Endothelial cell of umbilical vein (primary cell): ENCODE data around the gene PLD1. TPM values are rescaled to one million over a fixed set of nuclear protein-coding genes. Genes with fewer than 3 reads are reported as not detected.

Experiments used
- BruUV-seq: library from RNA; stranded (reverse); fragments of 400-500 nt; replicated peaks from 2 replicates; lab custom pipeline; 2021; lab: Mats Ljungman, UMichigan
- CTCF ChIA-PET: fragments of 300-600, 350-600 bp; sonication (Branson Sonifier 250); formaldehyde crosslinking; loops from one replicate; lab custom pipeline; 2021; ENCODE audit warnings: antibody characterized with exemption, inconsistent platforms; lab: Charles Lee
- POLR2A ChIA-PET: fragments of 300-600, 350-600 bp; sonication (Branson Sonifier 250); formaldehyde crosslinking; loops from one replicate; lab custom pipeline; 2021; ENCODE audit warnings: antibody characterized with exemption, inconsistent platforms; lab: Charles Lee
- DNase-seq: peaks from one replicate; pipeline ENCODE4 v3.0.0-alpha.2; 2011; ENCODE audit warnings: low read depth, low spot score
- FAIRE-seq: peaks from 2 replicates; lab custom pipeline; 2011; peaks lifted over from hg19 to GRCh38; lab: Jason Lieb, UNC
- H2AFZ ChIP-seq: 2 replicates; pipeline ENCODE4 v1.6.0; 2012; ENCODE audit warnings: low read depth, low read length, control low read depth, inconsistent platforms
- H3K27ac ChIP-seq: 2 replicates; pipeline ENCODE4 v1.5.1; 2011; ENCODE audit warnings: low read depth, mild to moderate bottlenecking, control low read depth, low read length, moderate library complexity; ENCODE audit not compliant: insufficient read depth
- H3K27me3 ChIP-seq, 2 experiments: 2 replicates each; pipeline versions ENCODE4 v1.6.0 to v1.6.1; 2011; ENCODE audit warnings: low read length in 2 of 2, mixed read lengths in 1 of 2; ENCODE audit not compliant: control insufficient read depth in 2 of 2, insufficient read depth in 2 of 2
- H3K36me3 ChIP-seq, 2 experiments: 2 replicates in 1 of 2; 3 replicates in 1 of 2; pipeline ENCODE4 v1.5.1; 2011; ENCODE audit warnings: low read length in 2 of 2, mild to moderate bottlenecking in 1 of 2, moderate library complexity in 1 of 2; ENCODE audit not compliant: control insufficient read depth in 2 of 2, insufficient read depth in 2 of 2; ENCODE audit errors: extremely low read depth in 1 of 2
- H3K4me1 ChIP-seq: 3 replicates; pipeline ENCODE4 v1.5.1; 2011; ENCODE audit warnings: mild to moderate bottlenecking, low read length; ENCODE audit not compliant: control insufficient read depth, insufficient read depth; ENCODE audit errors: extremely low read depth
- H3K4me2 ChIP-seq: 2 replicates; pipeline ENCODE4 v1.6.1; 2011; ENCODE audit warnings: low read length, control low read depth, mixed read lengths; ENCODE audit not compliant: insufficient read depth
- H3K4me3 ChIP-seq, 3 experiments: fragments of 200-600 bp in 1 of 3; sonication (generic), shearing (Covaris generic) in 1 of 3; replicated peaks in 1 of 3; 2 replicates each; pipeline ENCODE4 v1.5.1; 2011 to 2016; ENCODE audit warnings: control low read depth in 3 of 3, low read length in 3 of 3, mild to moderate bottlenecking in 2 of 3, inconsistent platforms in 1 of 3, low read depth in 1 of 3, moderate library complexity in 1 of 3; ENCODE audit not compliant: insufficient read depth in 1 of 3
- H3K79me2 ChIP-seq: 2 replicates; pipeline ENCODE4 v1.6.0; 2012; ENCODE audit warnings: low read length, inconsistent platforms; ENCODE audit not compliant: control insufficient read depth, insufficient read depth
- H3K9ac ChIP-seq: replicated peaks from 2 replicates; pipeline ENCODE3; 2011; ENCODE audit warnings: low read length, control low read depth; ENCODE audit not compliant: insufficient read depth; ENCODE audit errors: extremely low read depth
- H3K9me1 ChIP-seq: replicated peaks from 3 replicates; pipeline ENCODE4 v1.6.0; 2011; ENCODE audit warnings: mild to moderate bottlenecking, low read length; ENCODE audit not compliant: control insufficient read depth, insufficient read depth; ENCODE audit errors: extremely low read depth
- H3K9me3 ChIP-seq: replicated peaks from 2 replicates; pipeline ENCODE4 v1.5.1; 2012; ENCODE audit warnings: low read length, inconsistent platforms; ENCODE audit not compliant: control insufficient read depth, insufficient read depth
- H4K20me1 ChIP-seq: replicated peaks from 2 replicates; pipeline ENCODE3; 2011; ENCODE audit warnings: mild to moderate bottlenecking, low read length; ENCODE audit not compliant: control insufficient read depth, insufficient read depth; ENCODE audit errors: extremely low read depth
- CTCF ChIP-seq, 2 donors: IDR thresholded peaks; 1 replicate in 1 of 2; 2 replicates in 1 of 2; pipeline ENCODE4 v1.5.1; 2011; ENCODE audit warnings: low read length in 2 of 2, mild to moderate bottlenecking in 2 of 2, moderate library complexity in 2 of 2, control low read depth in 1 of 2, inconsistent platforms in 1 of 2, low read depth in 1 of 2; ENCODE audit not compliant: insufficient read depth in 1 of 2; ENCODE audit errors: extremely low read depth in 1 of 2
- EZH2 ChIP-seq: IDR thresholded peaks from 2 replicates; pipeline ENCODE4 v1.6.1; 2012; ENCODE audit warnings: borderline replicate concordance, low read depth, mild to moderate bottlenecking, moderate library complexity, low read length, inconsistent platforms; ENCODE audit not compliant: severe bottlenecking
- FOS ChIP-seq: IDR thresholded peaks from 2 replicates; pipeline ENCODE4 v1.6.1; 2011; ENCODE audit warnings: mild to moderate bottlenecking, low read length, moderate library complexity, borderline replicate concordance; ENCODE audit not compliant: insufficient read depth
- GATA2 ChIP-seq: IDR thresholded peaks from 2 replicates; pipeline ENCODE4 v1.7.0; 2011; ENCODE audit warnings: low read depth, mild to moderate bottlenecking, moderate library complexity, mixed read lengths, low read length; ENCODE audit not compliant: insufficient read length, insufficient read depth
- JUN ChIP-seq: IDR thresholded peaks from 2 replicates; pipeline ENCODE4 v1.6.1; 2011; ENCODE audit warnings: borderline replicate concordance, low read depth; ENCODE audit not compliant: insufficient read length, insufficient read depth
- MAX ChIP-seq: IDR thresholded peaks from 2 replicates; pipeline ENCODE4 v1.6.1; 2011; ENCODE audit not compliant: insufficient read depth, insufficient read length
- MYC ChIP-seq: IDR thresholded peaks from one replicate; pipeline ENCODE4 v1.6.1; 2011; ENCODE audit warnings: mild to moderate bottlenecking, low read depth, low read length
- POLR2A ChIP-seq: IDR thresholded peaks from 2 replicates; pipeline ENCODE4 v1.6.1; 2012; ENCODE audit warnings: low read depth, mild to moderate bottlenecking, control low read depth, low read length
- POLR2AphosphoS5 ChIP-seq: IDR thresholded peaks from 2 replicates; pipeline ENCODE4 v1.6.1; 2012; ENCODE audit warnings: low read depth, mild to moderate bottlenecking, control low read depth, low read length, moderate library complexity; ENCODE audit not compliant: insufficient read depth
- dilution Hi-C: fragments of 300-500 bp; cut with MboI; formaldehyde crosslinking; loops from one replicate; pipeline ENCODE4 v1.15.0; 2019; ENCODE audit warnings: low sequenced_read_pairs; ENCODE audit not compliant: extremely low pct_ligation_motif_present
- intact Hi-C: fragments of 100-400 bp; cut with micrococcal nuclease; formaldehyde crosslinking; loops from one replicate; pipeline ENCODE4 v1.10.0; 2022
- polyA plus RNA-seq, 4 experiments: library from polyadenylated mRNA; depleted of rRNA in 3 of 4; stranded (reverse) in 3 of 4; unstranded in 1 of 4; fragments of >200 nt; gene quantifications; 2 replicates each; pipeline versions ENCODE4 v1.2.1 to v1.2.3, GENCODE V29; 2011 to 2012; ENCODE audit warnings: missing spikeins in 1 of 4
- total RNA-seq: library from RNA; stranded (reverse); gene quantifications from 2 replicates; pipeline ENCODE4 v1.2.3, GENCODE V29; 2021

PLD1 gene
- total and polyA plus RNA-seq, 2 donors (not counting 3 experiments of a cell fraction or from before 2014, with no cell fraction given): 42.0 to 108 TPM

GRCh38 chr3:171661484-171661883 is 148.8 kb downstream of the PLD1 start:
- Histone ChIP-seq H3K27ac (no peak overlapping the region), H3K4me1 (no peaks in the 10 kb centered on the region), H3K9ac (no peak overlapping the region), H3K4me3 (no peak overlapping the region), H3K9me3 (no peaks in the 10 kb centered on the region), H3K27me3 (no peaks in the 10 kb centered on the region), H3K36me3 (peaks cover 15 to 17% of the 10 kb centered on the region in 2 experiments), H3K4me2 (no peak overlapping the region), H2AFZ (no peak overlapping the region), H3K9me1 (no peaks in the 10 kb centered on the region), H4K20me1 (no peaks in the 10 kb centered on the region), H3K79me2 (no peaks in the 10 kb centered on the region)
- DNase-seq (no peak), FAIRE-seq (no peak)
- POLR2A ChIA-PET: no interaction called here
- no peak for TF ChIP-seq FOS
- TF ChIP-seq MAX: no peak
- no peak for TF ChIP-seq EZH2
- TF ChIP-seq POLR2AphosphoS5: no peak
- TF ChIP-seq CTCF (IDR thresholded peaks at IDR 0.05; ENCODE audit: extremely low read depth in 1 of 2, insufficient read depth in 1 of 2, low read depth in 1 of 2, low read length in 2 of 2): no peak
- no peak for TF ChIP-seq GATA2
- TF ChIP-seq MYC: no peak
- no peak for TF ChIP-seq POLR2A
- TF ChIP-seq JUN: no peak
- BruUV-seq: no TSS peak
- CTCF ChIA-PET: no interaction called here
- intact Hi-C loops (no loop called here), dilution Hi-C loops (no loop called here)
